Esophagus muscularis mucosa (tissue), 3 donors: Measurements from ENCODE around the gene SIGLEC10.

Experiments
- CTCF ChIP-seq, 3 experiments: fragments of 200-600 bp in 2 of 3; fragments of 450-650 bp in 1 of 3; sonication (generic) in 2 of 3; IDR thresholded peaks; one replicate each; pipeline ENCODE4 v1.5.1; 2017 to 2019; ENCODE audit warnings: antibody characterized with exemption in 3 of 3, mild to moderate bottlenecking in 2 of 3, moderate library complexity in 1 of 3
- POLR2AphosphoS5 ChIP-seq, 2 donors: sonication (generic); formaldehyde crosslinking; IDR thresholded peaks; one replicate each; pipeline ENCODE4 v1.6.1; 2017; ENCODE audit warnings: antibody characterized with exemption in 2 of 2

- no peak for TF ChIP-seq POLR2AphosphoS5 (IDR thresholded peaks at IDR 0.05)
- TF ChIP-seq CTCF (IDR thresholded peaks at IDR 0.05) = no peak
Observed at GRCh38 chr19:51462681-51463080, 45.2 kb upstream of the SIGLEC10 start.
